Activated CD4-positive, alpha-beta T cell treated with anti-CD3 and anti-CD28 coated beads, Interleukin-2, amount 10 ng/mL, durations not matched to agents 7 days and 5 days (primary cell): ENCODE measurements around the gene RCBTB2. TPM values are rescaled to one million over a fixed set of nuclear protein-coding genes. Genes with fewer than 3 reads are reported as not detected.

ENCODE experiments used
- CTCF ChIA-PET: fragments of 350-600 bp; sonication (Branson Sonifier 250); formaldehyde crosslinking; loops from one replicate; lab custom pipeline; 2021; ENCODE audit warnings: antibody characterized with exemption; lab: Charles Lee
- POLR2A ChIA-PET: fragments of 350-600 bp; sonication (Branson Sonifier 250); formaldehyde crosslinking; loops from one replicate; lab custom pipeline; 2021; ENCODE audit warnings: antibody characterized with exemption; lab: Charles Lee
- DNase-seq: peaks from one replicate; pipeline ENCODE4 v3.0.0-alpha.2; 2020
- H3K27ac Mint-ChIP-seq: one replicate; pipeline ENCODE4 v1.8.0; 2021; ENCODE audit warnings: mild to moderate bottlenecking, moderate library complexity, mixed read lengths
- H3K27me3 Mint-ChIP-seq: one replicate; pipeline ENCODE4 v1.8.0; 2021; ENCODE audit warnings: mixed read lengths
- H3K36me3 Mint-ChIP-seq: one replicate; pipeline ENCODE4 v1.8.0; 2021; ENCODE audit warnings: low read depth, mixed read lengths
- H3K4me1 Mint-ChIP-seq: one replicate; pipeline ENCODE4 v1.8.0; 2021; ENCODE audit warnings: mixed read lengths
- H3K4me3 Mint-ChIP-seq: one replicate; pipeline ENCODE4 v1.8.0; 2021; ENCODE audit warnings: mild to moderate bottlenecking, moderate library complexity, mixed read lengths
- H3K9me3 Mint-ChIP-seq: one replicate; pipeline ENCODE4 v1.8.0; 2021; ENCODE audit warnings: mixed read lengths
- total RNA-seq, 2 experiments: library from RNA; stranded (reverse); gene quantifications; one replicate each; pipeline ENCODE4 v1.2.3, GENCODE V29; 2021

The RCBTB2 gene
- total RNA-seq, 2 experiments from 2014 or later: 22.5 to 24.5 TPM

DNA sequence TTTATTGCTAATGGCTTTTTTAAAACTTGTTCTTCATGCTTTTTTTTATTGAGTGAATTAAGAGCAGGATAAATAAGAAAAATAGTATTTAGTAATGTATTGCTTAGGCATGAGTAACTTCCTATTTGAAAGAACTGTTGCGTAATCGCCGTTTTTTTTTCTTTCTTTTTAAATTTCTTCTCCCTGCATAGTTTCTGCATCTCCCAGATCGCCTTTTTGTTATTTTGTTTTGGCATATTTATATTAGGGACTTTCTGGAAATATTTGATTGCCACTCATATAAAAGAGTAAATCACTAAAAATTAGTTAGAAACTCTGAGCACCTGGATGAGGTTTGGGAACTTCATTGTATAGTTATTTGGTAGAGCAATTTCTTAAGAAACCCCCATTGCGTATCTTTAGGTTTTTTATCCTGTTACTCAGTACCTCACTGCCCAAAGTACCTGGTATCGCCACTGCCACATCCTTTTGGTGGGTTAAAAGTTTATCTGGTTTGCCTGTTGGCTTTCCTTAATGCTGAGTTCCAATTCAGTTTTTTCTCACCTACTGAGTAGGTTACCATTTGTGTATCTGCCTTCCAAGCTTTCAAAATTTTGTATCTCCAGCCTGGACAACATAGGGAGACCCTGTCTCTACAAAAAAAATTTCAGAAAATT, 83.8 kb downstream of the RCBTB2 start:
- POLR2A ChIA-PET: no interaction called here
- Mint-ChIP-seq H3K36me3 (peaks cover 61% of the 10 kb centered on the region), H3K27ac (peak overlapping the region; percentile 77), H3K9me3 (peaks cover 31% of the 10 kb centered on the region), H3K4me3 (peak overlapping the region; percentile 56), H3K27me3 (no peaks in the 10 kb centered on the region), H3K4me1 (peaks cover 58% of the 10 kb centered on the region)
- CTCF ChIA-PET: no interaction called here
- DNase-seq: no peak

- H3K27ac Mint-ChIP-seq: no peak overlapping the region
- peaks cover 28% of the 10 kb centered on the region for H3K9me3 Mint-ChIP-seq
- DNase-seq: no peak
- peaks cover 56% of the 10 kb centered on the region for H3K36me3 Mint-ChIP-seq
- H3K27me3 Mint-ChIP-seq: no peaks in the 10 kb centered on the region
- peak overlapping the region; percentile 56 for H3K4me3 Mint-ChIP-seq
- POLR2A ChIA-PET: no interaction called here
- peaks cover 62% of the 10 kb centered on the region for H3K4me1 Mint-ChIP-seq
- CTCF ChIA-PET: no interaction called here
Observed at GRCh38 chr13:48448285-48448958, 84.5 kb downstream of the RCBTB2 start.

- Mint-ChIP-seq H3K4me1 (peaks cover 49% of the 10 kb centered on the region), H3K27me3 (no peaks in the 10 kb centered on the region), H3K27ac (no peak overlapping the region), H3K4me3 (no peak overlapping the region), H3K9me3 (peaks cover 12% of the 10 kb centered on the region), H3K36me3 (peaks cover 39% of the 10 kb centered on the region)
- ChIA-PET CTCF (interaction anchor here (1.4 kb wide), 1 partner anchor 9 kb away, joined by 3 read pairs; no protein-coding TSS in a partner anchor), POLR2A (no interaction called here)
- no peak for DNase-seq
Observed at GRCh38 chr13:48446464-48446863, 86.4 kb downstream of the RCBTB2 start.

GRCh38 chr13:48443442-48444208, 89.3 kb downstream of the RCBTB2 start:
- Mint-ChIP-seq H3K36me3 (peaks cover 19% of the 10 kb centered on the region), H3K4me1 (peaks cover 22% of the 10 kb centered on the region), H3K27me3 (no peaks in the 10 kb centered on the region), H3K9me3 (no peaks in the 10 kb centered on the region), H3K4me3 (peak overlapping the region; percentile 23), H3K27ac (peak overlapping the region; percentile 77)
- POLR2A ChIA-PET: no interaction called here
- CTCF ChIA-PET: interaction anchor here (0.7 to 1.1 kb wide), 3 partner anchors 17 to 159 kb away, joined by 3 to 5 read pairs (median 3); no protein-coding TSS in a partner anchor
- peak; percentile 14 for DNase-seq

Other genes with a start within 250 kb of the RCBTB2 start
- gene RB1, start 229.3 kb downstream of the RCBTB2 start, total RNA-seq: 10 to 100 TPM; 47.1 to 61.5 TPM
- 10 to 100 TPM; 56.7 to 79.9 TPM for gene LPAR6, start 120.0 kb downstream of the RCBTB2 start, total RNA-seq
- 1 to 10 TPM; 3.1 to 3.7 TPM for gene CYSLTR2, start 120.8 kb upstream of the RCBTB2 start, total RNA-seq